Loucy (cell line): ENCODE measurements around the gene RGS5.

Experiments used
- H2AFZ ChIP-seq: fragments of 200-600 bp; sonication (generic); 2 replicates; pipeline ENCODE4 v1.6.0; 2016; ENCODE audit warnings: antibody characterized with exemption, mild to moderate bottlenecking, low read length, moderate library complexity
- H3F3A ChIP-seq: fragments of 200-600 bp; 2 replicates; pipeline ENCODE4 v1.6.0; 2016; ENCODE audit warnings: antibody characterized with exemption, low read depth, mild to moderate bottlenecking
- H3K27me3 ChIP-seq: fragments of 200-600 bp; sonication (generic); 2 replicates; pipeline ENCODE4 v1.6.1; 2014; ENCODE audit warnings: low read length, mild to moderate bottlenecking; ENCODE audit not compliant: insufficient read depth, poor library complexity, severe bottlenecking
- H3K36me3 ChIP-seq: fragments of 200-600 bp; sonication (generic); 2 replicates; pipeline ENCODE4 v1.6.1; 2016; ENCODE audit warnings: low read length; ENCODE audit not compliant: insufficient read depth
- H3K4me1 ChIP-seq: fragments of 200-600 bp; sonication (generic); 2 replicates; pipeline ENCODE4 v1.5.1; 2014; ENCODE audit warnings: low read length, mild to moderate bottlenecking; ENCODE audit not compliant: insufficient read depth, poor library complexity, severe bottlenecking
- H3K4me2 ChIP-seq: fragments of 200-600 bp; sonication (generic); 2 replicates; pipeline ENCODE4 v1.6.0; 2014; ENCODE audit warnings: antibody characterized with exemption, low read length, low read depth, mild to moderate bottlenecking; ENCODE audit not compliant: poor library complexity, severe bottlenecking
- H3K4me3 ChIP-seq: fragments of 200-600 bp; sonication (generic); 2 replicates; pipeline ENCODE4 v1.5.1; 2014; ENCODE audit warnings: low read length, mild to moderate bottlenecking, mixed read lengths; ENCODE audit not compliant: poor library complexity, severe bottlenecking
- H3K79me2 ChIP-seq: fragments of 200-600 bp; sonication (generic); 2 replicates; pipeline ENCODE4 v1.6.1; 2014; ENCODE audit warnings: low read length; ENCODE audit not compliant: insufficient read depth
- H3K9ac ChIP-seq: fragments of 200-600 bp; sonication (generic); 2 replicates; pipeline ENCODE4 v1.6.0; 2014; ENCODE audit warnings: mild to moderate bottlenecking, low read depth, low read length, moderate library complexity; ENCODE audit not compliant: poor library complexity, severe bottlenecking
- H3K9me2 ChIP-seq: fragments of 200-600 bp; sonication (generic); replicated peaks from 2 replicates; pipeline ENCODE4 v1.6.1; 2016; ENCODE audit warnings: low read depth, low read length, mixed read lengths
- H3K9me3 ChIP-seq: fragments of 200-600 bp; sonication (generic); 2 replicates; pipeline ENCODE4 v1.6.1; 2014; ENCODE audit warnings: mild to moderate bottlenecking, antibody characterized with exemption, low read length, low read depth; ENCODE audit not compliant: insufficient read depth
- H4K20me1 ChIP-seq: fragments of 200-600 bp; sonication (generic); 2 replicates; pipeline ENCODE4 v1.6.0; 2014; ENCODE audit warnings: antibody characterized with exemption, low read length, mild to moderate bottlenecking; ENCODE audit not compliant: insufficient read depth, poor library complexity, severe bottlenecking
- CTCF ChIP-seq: fragments of 200-600 bp; sonication (generic); conservative IDR thresholded peaks from 2 replicates; pipeline ENCODE4 v1.5.1; 2014; ENCODE audit warnings: mild to moderate bottlenecking, antibody characterized with exemption, low read length
- EZH2phosphoT487 ChIP-seq: fragments of 200-600 bp; IDR thresholded peaks from 2 replicates; pipeline ENCODE4 v1.6.1; 2018; ENCODE audit warnings: antibody characterized with exemption, mild to moderate bottlenecking, moderate library complexity, borderline replicate concordance

The RGS5 gene

DNA sequence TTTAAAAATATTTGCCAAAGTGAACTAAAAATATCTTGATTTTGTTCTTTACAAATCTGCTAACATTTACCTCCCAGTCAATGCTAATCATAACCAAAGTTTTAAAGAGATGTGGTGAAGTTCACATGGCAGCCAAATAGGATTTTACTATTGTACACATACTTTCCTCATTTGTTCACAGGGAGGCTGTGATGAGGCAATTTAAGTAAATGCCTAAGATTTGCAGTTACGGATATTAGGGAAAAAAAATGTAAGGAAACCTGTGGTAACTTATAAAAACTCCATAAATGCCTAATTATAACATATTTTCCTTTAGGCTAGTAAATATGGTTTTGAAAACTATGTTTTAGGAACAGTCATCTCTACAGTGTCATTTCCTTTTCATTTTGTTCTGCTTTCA is 32.4 kb downstream of the RGS5 start:
- H3K27me3 ChIP-seq, result no peaks in the 10 kb centered on the region
- no peaks in the 10 kb centered on the region for H4K20me1 ChIP-seq
- H3K4me3 ChIP-seq, result no peak overlapping the region
- no peak overlapping the region for H3K4me2 ChIP-seq
- H3K79me2 ChIP-seq, result no peaks in the 10 kb centered on the region
- H3K9ac ChIP-seq, result no peak overlapping the region
- peaks cover 6% of the 10 kb centered on the region for H3K4me1 ChIP-seq
- no peak overlapping the region for H2AFZ ChIP-seq
- no peaks in the 10 kb centered on the region for H3K36me3 ChIP-seq
- H3F3A ChIP-seq, result no peaks in the 10 kb centered on the region
- no peaks in the 10 kb centered on the region for H3K9me3 ChIP-seq
- H3K9me2 ChIP-seq, result no peaks in the 10 kb centered on the region
- TF ChIP-seq CTCF, result no peak
- TF ChIP-seq EZH2phosphoT487, result no peak

DNA sequence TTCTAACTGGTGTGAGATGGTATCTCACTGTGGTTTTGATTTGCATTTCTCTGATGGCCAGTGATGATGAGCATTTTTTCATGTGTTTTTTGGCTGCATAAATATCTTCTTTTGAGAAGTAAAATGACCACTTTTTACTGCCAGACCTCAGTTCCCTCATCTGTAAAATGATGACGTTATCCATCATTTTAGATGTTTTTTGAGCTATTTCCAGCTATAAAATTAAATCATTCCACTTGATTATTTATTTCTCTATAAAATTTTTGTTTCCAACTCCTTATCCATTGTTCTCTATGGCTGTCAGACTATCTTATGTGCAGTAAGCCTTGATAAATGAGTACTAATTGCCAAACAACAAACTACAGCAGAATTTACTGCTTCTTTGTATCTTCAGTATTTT is 33.2 kb downstream of the RGS5 start:
- Histone ChIP-seq H3K9me2 (no peaks in the 10 kb centered on the region), H3K4me2 (no peak overlapping the region), H3K36me3 (no peaks in the 10 kb centered on the region), H3K4me1 (peaks cover 11% of the 10 kb centered on the region), H3K27me3 (no peaks in the 10 kb centered on the region), H3K4me3 (no peak overlapping the region), H3K9me3 (no peaks in the 10 kb centered on the region), H4K20me1 (no peaks in the 10 kb centered on the region), H3F3A (no peaks in the 10 kb centered on the region), H2AFZ (no peak overlapping the region), H3K9ac (no peak overlapping the region), H3K79me2 (no peaks in the 10 kb centered on the region)
- TF ChIP-seq EZH2phosphoT487, result no peak

DNA sequence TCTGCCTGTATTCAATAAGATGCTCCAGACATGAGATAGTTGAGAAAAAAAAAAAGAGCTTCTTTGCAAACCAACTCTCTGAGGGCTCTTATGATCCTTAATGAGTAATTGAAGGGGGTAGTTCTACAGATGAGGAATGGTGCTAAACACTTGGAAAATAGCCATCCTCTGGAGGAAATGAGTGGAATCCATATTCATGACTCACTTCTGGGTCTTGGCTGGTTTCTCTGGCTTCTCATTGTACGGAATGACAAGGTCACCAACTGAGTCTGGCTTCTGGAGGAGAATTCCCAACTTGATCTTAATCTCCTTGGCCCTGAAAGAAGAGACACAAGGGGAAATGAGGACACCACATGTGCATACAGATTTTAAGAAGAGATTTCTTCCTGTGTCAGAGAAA is 34.7 kb downstream of the RGS5 start:
- Histone ChIP-seq H3K79me2 (no peaks in the 10 kb centered on the region), H3K9me3 (no peaks in the 10 kb centered on the region), H3K4me2 (no peak overlapping the region), H3K9me2 (no peaks in the 10 kb centered on the region), H2AFZ (no peak overlapping the region), H3K4me3 (no peak overlapping the region), H3K36me3 (no peaks in the 10 kb centered on the region), H3K27me3 (no peaks in the 10 kb centered on the region), H3F3A (no peaks in the 10 kb centered on the region), H3K9ac (no peak overlapping the region), H4K20me1 (no peaks in the 10 kb centered on the region), H3K4me1 (peaks cover 26% of the 10 kb centered on the region)
- TF ChIP-seq CTCF (no peak), EZH2phosphoT487 (no peak)

- Histone ChIP-seq H2AFZ (no peak overlapping the region), H3K9me3 (no peaks in the 10 kb centered on the region), H3F3A (no peaks in the 10 kb centered on the region), H3K27me3 (no peaks in the 10 kb centered on the region), H4K20me1 (no peaks in the 10 kb centered on the region), H3K4me2 (no peak overlapping the region), H3K79me2 (no peaks in the 10 kb centered on the region), H3K36me3 (no peaks in the 10 kb centered on the region), H3K9ac (no peak overlapping the region), H3K4me1 (peaks cover 34% of the 10 kb centered on the region), H3K9me2 (no peaks in the 10 kb centered on the region), H3K4me3 (no peak overlapping the region)
- TF ChIP-seq CTCF, result no peak
- no peak for TF ChIP-seq EZH2phosphoT487
These were observed 35.7 kb downstream of the RGS5 start for GRCh38 chr1:163166886-163167555.
